Panc1 (cell line): ENCODE results near the gene CLPSL2. TPM values are rescaled to one million over a fixed set of nuclear protein-coding genes. Genes with fewer than 3 reads are reported as not detected.

Experiments
- ATAC-seq: fragments of 200-7000 bp; cut with Tn5 transposase; 2 replicates; pipeline ENCODE4 v1.9.1; 2020; ENCODE audit warnings: mild to moderate bottlenecking, moderate library complexity
- BruUV-seq: library from RNA; stranded (reverse); fragments of 400-500 nt; replicated peaks from 2 replicates; lab custom pipeline; 2021; lab: Mats Ljungman, UMichigan
- CTCF ChIA-PET: fragments of 300-600 bp; sonication (Branson Sonifier 250); formaldehyde crosslinking; loops from one replicate; lab custom pipeline; 2022; ENCODE audit warnings: antibody characterized with exemption; lab: Charles Lee
- POLR2A ChIA-PET: fragments of 300-600 bp; sonication (Branson Sonifier 250); formaldehyde crosslinking; loops from one replicate; lab custom pipeline; 2022; ENCODE audit warnings: antibody characterized with exemption; lab: Charles Lee
- DNase-seq: peaks from one replicate; pipeline ENCODE4 v3.0.0-alpha.2; 2010; ENCODE audit warnings: low read depth, low spot score
- H3K27ac ChIP-seq: 2 replicates; pipeline ENCODE4 v1.5.1; 2011; ENCODE audit warnings: mild to moderate bottlenecking, low read length, inconsistent platforms
- H3K27me3 ChIP-seq: fragments of 200-500 bp; sonication (Bioruptor generic); 2 replicates; pipeline ENCODE4 v1.6.0; 2014; ENCODE audit warnings: low read length, inconsistent platforms; ENCODE audit not compliant: control insufficient read depth, insufficient read depth
- H3K36me3 ChIP-seq: fragments of 200-500 bp; sonication (Bioruptor generic); 2 replicates; pipeline ENCODE4 v1.5.1; 2014; ENCODE audit warnings: inconsistent platforms, mild to moderate bottlenecking, low read length, moderate library complexity; ENCODE audit not compliant: control insufficient read depth, insufficient read depth
- H3K4me1 ChIP-seq: 2 replicates; pipeline ENCODE4 v1.5.1; 2011; ENCODE audit warnings: inconsistent platforms, mild to moderate bottlenecking, low read length, moderate library complexity; ENCODE audit not compliant: control insufficient read depth, insufficient read depth
- H3K4me3 ChIP-seq, 2 experiments: 2 replicates each; pipeline ENCODE4 v1.5.1; 2011 to 2012; ENCODE audit warnings: low read depth in 2 of 2, low read length in 2 of 2, mild to moderate bottlenecking in 2 of 2, inconsistent platforms in 1 of 2, moderate library complexity in 1 of 2
- H3K9me3 ChIP-seq: fragments of 200-500 bp; sonication (Bioruptor generic); 2 replicates; pipeline ENCODE4 v1.5.1; 2014; ENCODE audit warnings: low read depth, mild to moderate bottlenecking, inconsistent platforms, low read length, moderate library complexity; ENCODE audit not compliant: control insufficient read depth, insufficient read depth
- CTCF ChIP-seq: fragments of 450-650 bp; IDR thresholded peaks from 2 replicates; pipeline ENCODE4 v1.5.1; 2017; ENCODE audit warnings: mild to moderate bottlenecking
- POLR2AphosphoS5 ChIP-seq: IDR thresholded peaks from 2 replicates; pipeline ENCODE4 v1.6.1; 2012; ENCODE audit warnings: mild to moderate bottlenecking, low read depth, low read length, moderate library complexity
- REST ChIP-seq, 2 experiments: IDR thresholded peaks; 2 replicates each; pipeline ENCODE4 v1.6.1; 2011 to 2012; ENCODE audit warnings: low read depth in 2 of 2, control low read depth in 1 of 2, low read length in 1 of 2, mild to moderate bottlenecking in 1 of 2, moderate library complexity in 1 of 2; ENCODE audit not compliant: insufficient read depth in 1 of 2
- SIN3A ChIP-seq: IDR thresholded peaks from 2 replicates; pipeline ENCODE4 v1.6.1; 2012; ENCODE audit warnings: low read depth, mild to moderate bottlenecking, low read length, moderate library complexity, borderline replicate concordance; ENCODE audit not compliant: insufficient read depth
- TCF7L2 ChIP-seq: IDR thresholded peaks from 2 replicates; pipeline ENCODE4 v1.6.1; 2011; ENCODE audit warnings: mild to moderate bottlenecking, low read depth, low read length, inconsistent platforms
- in situ Hi-C: cut with HindIII; loops from 2 replicates; pipeline ENCODE4 v1.10.0; 2016; ENCODE audit warnings: low sequenced_read_pairs, low pct_unique_long_range_greater_than_20kb
- intact Hi-C: fragments of 100-400 bp; cut with micrococcal nuclease; formaldehyde crosslinking; loops from one replicate; pipeline ENCODE4 v1.10.0; 2022; ENCODE audit not compliant: unreplicated experiment
- total RNA-seq: library from RNA; stranded (reverse); gene quantifications from one replicate; pipeline ENCODE4 v1.2.1, GENCODE V29; 2021; ENCODE audit not compliant: unreplicated experiment

CLPSL2 gene
- total RNA-seq, 1 experiment from 2014 or later = 0.57 TPM

DNA sequence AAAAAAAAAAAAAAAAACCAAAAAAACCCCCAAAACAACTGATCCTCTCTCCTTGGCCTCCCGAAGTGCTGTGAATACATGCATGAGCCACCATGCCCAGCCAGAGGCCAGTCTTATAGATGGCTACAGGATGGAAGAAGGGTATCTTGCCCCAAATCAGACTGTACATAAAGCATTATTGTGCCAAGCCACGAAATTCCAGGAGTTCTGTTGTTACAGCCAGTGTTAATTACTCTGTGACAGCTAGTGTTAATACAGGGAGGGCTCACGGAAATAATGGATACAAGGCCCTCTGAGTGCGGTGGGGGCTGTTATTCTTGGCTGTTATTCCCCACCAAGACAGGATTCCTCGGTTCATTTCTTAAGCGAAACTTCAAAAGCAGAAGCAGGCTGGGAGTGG is 1.4 kb upstream of the CLPSL2 start:
- Histone ChIP-seq H3K27ac (no peak overlapping the region), H3K9me3 (no peaks in the 10 kb centered on the region), H3K4me3 (no peak overlapping the region), H3K27me3 (no peaks in the 10 kb centered on the region), H3K36me3 (no peaks in the 10 kb centered on the region), H3K4me1 (no peaks in the 10 kb centered on the region)
- in situ Hi-C loops (no loop called here), intact Hi-C loops (no loop called here)
- TF ChIP-seq POLR2AphosphoS5 (no peak), REST (IDR thresholded peaks at IDR 0.05; ENCODE audit: insufficient read depth in 1 of 2, low read depth in 2 of 2, low read length in 1 of 2) (no peak), SIN3A (no peak), TCF7L2 (no peak), CTCF (no peak)
- no peak for DNase-seq
- POLR2A ChIA-PET = no interaction called here
- ATAC-seq = no peak
- BruUV-seq = no TSS peak
- CTCF ChIA-PET = no interaction called here

DNA sequence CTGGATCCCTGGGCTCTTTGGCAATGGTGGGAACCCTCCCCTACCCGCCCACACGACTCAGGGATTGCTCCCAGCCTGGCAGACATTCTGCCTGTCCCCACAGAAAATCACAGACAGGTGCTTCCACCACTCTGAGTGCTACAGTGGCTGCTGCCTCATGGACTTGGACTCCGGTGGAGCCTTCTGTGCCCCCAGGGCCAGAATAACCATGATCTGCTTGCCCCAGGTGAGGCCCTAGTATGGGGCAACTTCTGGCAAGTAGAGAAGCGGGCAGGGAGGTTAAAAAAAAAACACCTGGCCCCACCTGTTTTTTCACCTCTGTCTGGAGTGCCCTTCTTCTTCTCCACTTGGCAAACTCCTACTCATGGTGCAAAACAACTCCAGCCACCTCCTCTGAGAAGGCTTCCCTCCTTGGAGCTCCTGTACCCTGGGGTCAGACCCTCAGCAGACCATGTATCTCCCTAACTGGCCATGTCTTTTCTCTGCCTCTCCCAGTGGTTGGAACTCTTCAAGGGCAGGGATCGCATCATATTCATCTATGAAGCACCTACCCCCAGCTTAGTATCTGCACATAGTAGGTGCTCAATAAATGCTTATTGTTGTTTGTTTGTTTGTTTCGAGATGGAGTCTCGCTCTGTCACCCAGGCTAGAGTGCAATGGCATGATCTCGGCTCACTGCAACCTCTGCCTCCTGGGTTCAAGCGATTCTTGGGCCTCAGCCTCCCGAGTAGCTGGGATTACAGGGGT is 1.1 kb downstream of the CLPSL2 start:
- no TSS peak for BruUV-seq
- no peak overlapping the region for H3K27ac ChIP-seq
- TF ChIP-seq POLR2AphosphoS5 (no peak), REST (IDR thresholded peaks at IDR 0.05; ENCODE audit: insufficient read depth in 1 of 2, low read depth in 2 of 2, low read length in 1 of 2) (no peak), CTCF (no peak), SIN3A (no peak), TCF7L2 (no peak)
- H3K4me3 ChIP-seq = no peak overlapping the region
- in situ Hi-C loops = no loop called here
- H3K4me1 ChIP-seq = no peaks in the 10 kb centered on the region; the same call in 1 of the 2 replicates
- H3K36me3 ChIP-seq = no peaks in the 10 kb centered on the region
- POLR2A ChIA-PET = no interaction called here
- H3K27me3 ChIP-seq = no peaks in the 10 kb centered on the region
- no peak for ATAC-seq
- intact Hi-C loops = no loop called here
- H3K9me3 ChIP-seq = no peaks in the 10 kb centered on the region
- DNase-seq = no peak
- CTCF ChIA-PET = no interaction called here
